Measurements from ENCODE around the gene OR10H1. TPM values are rescaled to one million over a fixed set of nuclear protein-coding genes. Genes with fewer than 3 reads are reported as not detected.

The OR10H1 gene
- polyA plus RNA-seq, 1 donor from 2014 or later: not detected

GRCh38 chr19:15812060-15812722 is 3.3 kb downstream of the OR10H1 start:
- Histone ChIP-seq H3K9me3 (ENCODE audit: low read length) (no peaks in the 10 kb centered on the region), H3K9ac (ENCODE audit: low read length) (no peak overlapping the region)
- no peak for TF ChIP-seq TAF1 (IDR thresholded peaks at IDR 0.05; ENCODE audit: low read depth)
- no peak for TF ChIP-seq EP300 (conservative IDR thresholded peaks at IDR 0.05; ENCODE audit: poor library complexity, severe bottlenecking)
- TF ChIP-seq SMC3 (conservative IDR thresholded peaks at IDR 0.05; ENCODE audit: poor library complexity): no peak
- no peak for TF ChIP-seq MXI1 (conservative IDR thresholded peaks at IDR 0.05; ENCODE audit: poor library complexity, severe bottlenecking)
- TF ChIP-seq RAD21 (conservative IDR thresholded peaks at IDR 0.05): no peak
- TF ChIP-seq POLR2AphosphoS5 (IDR thresholded peaks at IDR 0.05): no peak
- no peak for TF ChIP-seq EZH2 (IDR thresholded peaks at IDR 0.05; ENCODE audit: borderline replicate concordance, insufficient read depth, low read length, poor library complexity, severe bottlenecking)
- no peak for TF ChIP-seq REST (IDR thresholded peaks at IDR 0.05; ENCODE audit: borderline replicate concordance)
- TF ChIP-seq CTCF (IDR thresholded peaks at IDR 0.05; ENCODE audit: poor library complexity, severe bottlenecking): no peak

GRCh38 chr19:15811476-15811875 is 4.0 kb downstream of the OR10H1 start:
- Histone ChIP-seq H3K9ac (ENCODE audit: low read length) (no peak overlapping the region), H3F3A (ENCODE audit: insufficient read depth, low read length, poor library complexity, severe bottlenecking) (no peaks in the 10 kb centered on the region)
- TF ChIP-seq CTCF (IDR thresholded peaks at IDR 0.05; ENCODE audit: poor library complexity, severe bottlenecking) (no peak), EP300 (conservative IDR thresholded peaks at IDR 0.05; ENCODE audit: poor library complexity, severe bottlenecking) (no peak), MXI1 (conservative IDR thresholded peaks at IDR 0.05; ENCODE audit: poor library complexity, severe bottlenecking) (no peak), TAF1 (IDR thresholded peaks at IDR 0.05; ENCODE audit: low read depth) (no peak), SMC3 (conservative IDR thresholded peaks at IDR 0.05; ENCODE audit: poor library complexity) (no peak), POLR2AphosphoS5 (IDR thresholded peaks at IDR 0.05) (no peak), REST (IDR thresholded peaks at IDR 0.05; ENCODE audit: borderline replicate concordance) (no peak)

More at GRCh38 chr19:15812060-15812722, 3.3 kb downstream of the OR10H1 start:
- Histone ChIP-seq H3K9me2 (ENCODE audit: insufficient read depth, low read length) (no peaks in the 10 kb centered on the region), H3F3A (ENCODE audit: insufficient read depth, low read length, poor library complexity, severe bottlenecking) (no peaks in the 10 kb centered on the region), H3K4me3 (ENCODE audit: low read length) (no peak overlapping the region), H3K79me2 (replicated peaks; ENCODE audit: insufficient read depth, low read length) (no peaks in the 10 kb centered on the region), H3K27me3 (ENCODE audit: insufficient read depth, low read depth, low read length) (no peaks in the 10 kb centered on the region), H3K36me3 (ENCODE audit: insufficient read depth, low read length) (no peaks in the 10 kb centered on the region), H3K27ac (ENCODE audit: low read length) (no peak overlapping the region), H4K20me1 (ENCODE audit: insufficient read depth) (no peaks in the 10 kb centered on the region), H2AFZ (ENCODE audit: low read depth, low read length) (no peak overlapping the region), H3K4me2 (ENCODE audit: low read length) (no peak overlapping the region)

More at GRCh38 chr19:15811476-15811875, 4.0 kb downstream of the OR10H1 start:
- Histone ChIP-seq H3K9me3 (ENCODE audit: low read length) (no peaks in the 10 kb centered on the region), H3K4me3 (ENCODE audit: low read length) (no peak overlapping the region), H4K20me1 (ENCODE audit: insufficient read depth) (no peaks in the 10 kb centered on the region), H3K36me3 (ENCODE audit: insufficient read depth, low read length) (no peaks in the 10 kb centered on the region), H3K79me2 (replicated peaks; ENCODE audit: insufficient read depth, low read length) (no peaks in the 10 kb centered on the region), H3K9me2 (ENCODE audit: insufficient read depth, low read length) (no peaks in the 10 kb centered on the region), H3K27ac (ENCODE audit: low read length) (no peak overlapping the region), H3K4me2 (ENCODE audit: low read length) (no peak overlapping the region), H2AFZ (ENCODE audit: low read depth, low read length) (no peak overlapping the region), H3K27me3 (ENCODE audit: insufficient read depth, low read depth, low read length) (no peaks in the 10 kb centered on the region)
